ENCODE data around the gene CHCHD6. TPM values are rescaled to one million over a fixed set of nuclear protein-coding genes. Genes with fewer than 3 reads are reported as not detected.
A peak's percentile ranks its signal among the peaks of the same experiment; 100 is the strongest.

The CHCHD6 gene
- total RNA-seq, 4 donors from 2014 or later, result 15.6 to 25.8 (median 21.2) TPM

- TF ChIP-seq CTCF (IDR thresholded peaks at IDR 0.05), result no peak
- no peak for TF ChIP-seq POLR2A (IDR thresholded peaks at IDR 0.05)
- 32 to 39% methylated on average over 15 of the region's 15 CpGs for WGBS, 2 donors
- intact Hi-C loops (cut with DNase I; ENCODE audit: low total_unique reads), result no loop called here
- no peak overlapping the region for H3K4me3 ChIP-seq (ENCODE audit: low read depth, poor library complexity, severe bottlenecking)
- peak; percentile 76 to 90 for DNase-seq (ENCODE audit: low spot score in 2 of 2)
These were observed 207.4 kb downstream of the CHCHD6 start for GRCh38 chr3:126911162-126912026.

GRCh38 chr3:126912027-126912422 is 208.0 kb downstream of the CHCHD6 start:
- intact Hi-C loops (cut with DNase I; ENCODE audit: low total_unique reads), result no loop called here
- TF ChIP-seq CTCF (IDR thresholded peaks at IDR 0.05) (no peak), POLR2A (IDR thresholded peaks at IDR 0.05) (no peak)
- no peak for DNase-seq (ENCODE audit: low spot score in 2 of 2)
- H3K4me3 ChIP-seq (ENCODE audit: low read depth, poor library complexity, severe bottlenecking), result no peak overlapping the region
- WGBS, 2 donors, result 85 to 89% methylated on average over 9 of the region's 9 CpGs

- intact Hi-C loops (cut with DNase I; ENCODE audit: low total_unique reads), result no loop called here
- no peak for DNase-seq (ENCODE audit: low spot score in 2 of 2)
- H3K4me3 ChIP-seq (ENCODE audit: low read depth, poor library complexity, severe bottlenecking), result no peak overlapping the region
- TF ChIP-seq CTCF (IDR thresholded peaks at IDR 0.05) (no peak), POLR2A (IDR thresholded peaks at IDR 0.05) (no peak)
- 85 to 90% methylated on average over 9 to 11 of the region's 12 CpGs for WGBS, 2 donors
These were observed 208.6 kb downstream of the CHCHD6 start for GRCh38 chr3:126912491-126913195.

GRCh38 chr3:126913524-126913923 is 209.5 kb downstream of the CHCHD6 start:
- 87 to 89% methylated on average over 6 of the region's 6 CpGs for WGBS, 2 donors
- no peak for DNase-seq (ENCODE audit: low spot score in 2 of 2)
- H3K4me3 ChIP-seq (ENCODE audit: low read depth, poor library complexity, severe bottlenecking), result no peak overlapping the region
- TF ChIP-seq POLR2A (IDR thresholded peaks at IDR 0.05) (no peak), CTCF (IDR thresholded peaks at IDR 0.05) (no peak)
- intact Hi-C loops (cut with DNase I; ENCODE audit: low total_unique reads), result no loop called here

GRCh38 chr3:126914226-126914625 is 210.2 kb downstream of the CHCHD6 start:
- DNase-seq (ENCODE audit: low spot score in 2 of 2), result no peak
- TF ChIP-seq CTCF (IDR thresholded peaks at IDR 0.05) (no peak), POLR2A (IDR thresholded peaks at IDR 0.05) (no peak)
- WGBS, 2 donors, result 80% methylated on average over 7 of the region's 7 CpGs
- intact Hi-C loops (cut with DNase I; ENCODE audit: low total_unique reads), result no loop called here
- H3K4me3 ChIP-seq (ENCODE audit: low read depth, poor library complexity, severe bottlenecking), result no peak overlapping the region
